Epithelial cell of proximal tubule (primary cell): ENCODE measurements around the gene TRIM31. TPM values are rescaled to one million over a fixed set of nuclear protein-coding genes. Genes with fewer than 3 reads are reported as not detected.
A peak's percentile ranks its signal among the peaks of the same experiment; 100 is the strongest.

Source experiments
- DNase-seq: peaks from one replicate; pipeline ENCODE4 v3.0.0-alpha.2; 2011; ENCODE audit warnings: low read depth
- H3K4me3 ChIP-seq: 2 replicates; pipeline ENCODE4 v1.5.1; 2011; ENCODE audit warnings: low read depth, mild to moderate bottlenecking, low read length
- CTCF ChIP-seq: conservative IDR thresholded peaks from 2 replicates; pipeline ENCODE4 v1.5.1; 2012; ENCODE audit warnings: low read depth, mild to moderate bottlenecking, low read length
- total RNA-seq: library from RNA; depleted of rRNA; stranded (reverse); fragments of >200 nt; gene quantifications from 2 replicates; pipeline ENCODE4 v1.2.3, GENCODE V29; 2015

Gene TRIM31
- total RNA-seq, 1 donor from 2014 or later, result not detected

GRCh38 chr6:30111266-30111856 lies 1.5 kb downstream of the TRIM31 start:
- no peak overlapping the region for H3K4me3 ChIP-seq
- DNase-seq, result no peak
- no peak for TF ChIP-seq CTCF

DNA sequence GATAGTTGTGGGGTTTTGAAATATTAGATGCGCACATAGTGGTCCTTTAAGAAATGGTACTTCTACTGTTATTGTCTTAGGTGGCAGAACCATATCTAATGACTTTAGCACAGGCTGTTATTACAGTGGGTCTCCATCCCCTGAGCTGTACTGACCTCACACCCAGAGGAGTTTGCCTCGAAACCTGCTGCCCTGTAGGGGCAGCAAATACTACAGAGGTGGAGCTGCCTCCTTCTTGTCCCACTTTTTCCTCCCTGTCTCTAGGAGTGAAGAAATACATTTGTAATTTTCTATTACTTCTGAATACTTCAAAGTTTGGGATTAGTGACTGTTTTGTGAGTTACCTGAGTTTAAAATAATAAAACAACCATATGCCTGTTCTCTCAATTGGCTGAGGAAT lies 8.2 kb downstream of the TRIM31 start:
- no peak for DNase-seq
- no peak for TF ChIP-seq CTCF
- H3K4me3 ChIP-seq, result no peak overlapping the region

GRCh38 chr6:30103872-30104179 lies 9.1 kb downstream of the TRIM31 start:
- peak overlapping the region; percentile 52 for H3K4me3 ChIP-seq
- no peak for DNase-seq
- TF ChIP-seq CTCF, result no peak

DNA sequence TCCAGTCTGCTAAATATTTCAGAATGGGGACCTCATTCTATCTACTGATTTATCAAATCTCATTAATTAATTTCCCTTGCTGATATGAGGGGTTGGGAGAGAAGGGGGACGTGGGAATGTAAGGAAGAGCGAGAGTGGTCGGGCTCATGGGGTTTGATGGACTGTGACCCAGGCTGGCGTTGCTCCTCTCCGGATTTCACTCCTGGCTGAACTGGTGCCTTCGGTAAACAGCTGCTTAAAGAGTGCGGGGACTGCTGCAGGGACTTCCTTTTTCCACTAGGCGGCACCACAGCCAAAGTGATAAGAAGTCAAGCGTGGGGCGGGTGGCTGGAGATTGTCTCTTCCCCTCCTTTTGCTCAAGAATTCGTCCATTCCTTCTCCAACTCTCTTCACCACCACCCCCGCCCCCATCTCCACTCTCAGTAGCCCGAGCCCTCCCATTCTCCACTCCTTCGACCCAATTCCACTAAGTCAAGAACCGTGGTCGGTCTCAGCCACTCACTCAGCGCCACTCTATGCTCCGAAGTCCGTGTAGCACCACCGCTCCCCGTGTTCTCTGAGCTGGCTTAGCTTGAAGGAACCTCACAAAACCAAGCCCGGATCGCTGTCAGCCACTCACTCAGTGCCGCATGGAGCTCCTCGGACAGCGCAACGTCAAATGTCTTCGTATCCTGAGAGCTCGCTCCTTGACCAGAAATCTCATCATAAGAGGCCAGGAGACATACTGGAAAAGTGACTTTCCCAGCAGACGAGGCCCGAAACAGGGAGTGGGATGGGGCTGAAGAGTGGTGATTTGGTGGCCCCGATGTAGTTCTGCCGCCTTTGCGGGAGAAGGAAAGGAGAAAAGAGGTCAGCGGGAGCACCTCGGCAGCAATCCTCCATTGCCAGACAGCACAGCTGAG lies 9.7 kb downstream of the TRIM31 start:
- peak; percentile 93 for TF ChIP-seq CTCF
- DNase-seq, result peak; percentile 46
- peak overlapping the region; percentile 52 for H3K4me3 ChIP-seq

DNA sequence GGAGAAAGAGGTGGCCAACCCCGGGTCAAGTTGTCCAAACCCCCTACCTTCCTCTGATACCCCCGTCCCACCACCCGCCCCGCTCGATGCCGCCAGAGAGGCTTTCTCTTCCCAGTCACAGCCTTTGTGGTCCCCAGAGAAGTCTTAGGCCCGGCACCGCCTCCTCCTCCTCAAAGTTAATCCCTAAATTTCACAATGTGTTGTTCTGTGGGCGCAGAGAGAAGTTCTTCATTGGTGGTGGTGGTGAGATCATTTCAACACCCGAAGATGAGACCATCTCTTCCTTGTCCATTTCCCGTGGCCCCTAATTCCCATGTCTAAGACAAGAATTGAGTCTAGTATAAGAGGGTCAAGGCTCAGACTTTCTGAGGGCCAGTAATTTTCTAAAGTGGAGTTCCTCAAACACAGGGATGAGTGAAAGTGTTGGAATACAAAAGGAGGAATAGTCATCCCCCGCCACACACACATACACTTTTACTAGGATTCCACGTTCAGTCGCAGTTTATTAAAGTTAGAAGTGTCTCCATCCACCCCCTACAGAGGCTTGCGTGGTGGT lies 10.4 kb downstream of the TRIM31 start:
- H3K4me3 ChIP-seq, result peak overlapping the region; percentile 52
- TF ChIP-seq CTCF, result no peak
- no peak for DNase-seq

DNA sequence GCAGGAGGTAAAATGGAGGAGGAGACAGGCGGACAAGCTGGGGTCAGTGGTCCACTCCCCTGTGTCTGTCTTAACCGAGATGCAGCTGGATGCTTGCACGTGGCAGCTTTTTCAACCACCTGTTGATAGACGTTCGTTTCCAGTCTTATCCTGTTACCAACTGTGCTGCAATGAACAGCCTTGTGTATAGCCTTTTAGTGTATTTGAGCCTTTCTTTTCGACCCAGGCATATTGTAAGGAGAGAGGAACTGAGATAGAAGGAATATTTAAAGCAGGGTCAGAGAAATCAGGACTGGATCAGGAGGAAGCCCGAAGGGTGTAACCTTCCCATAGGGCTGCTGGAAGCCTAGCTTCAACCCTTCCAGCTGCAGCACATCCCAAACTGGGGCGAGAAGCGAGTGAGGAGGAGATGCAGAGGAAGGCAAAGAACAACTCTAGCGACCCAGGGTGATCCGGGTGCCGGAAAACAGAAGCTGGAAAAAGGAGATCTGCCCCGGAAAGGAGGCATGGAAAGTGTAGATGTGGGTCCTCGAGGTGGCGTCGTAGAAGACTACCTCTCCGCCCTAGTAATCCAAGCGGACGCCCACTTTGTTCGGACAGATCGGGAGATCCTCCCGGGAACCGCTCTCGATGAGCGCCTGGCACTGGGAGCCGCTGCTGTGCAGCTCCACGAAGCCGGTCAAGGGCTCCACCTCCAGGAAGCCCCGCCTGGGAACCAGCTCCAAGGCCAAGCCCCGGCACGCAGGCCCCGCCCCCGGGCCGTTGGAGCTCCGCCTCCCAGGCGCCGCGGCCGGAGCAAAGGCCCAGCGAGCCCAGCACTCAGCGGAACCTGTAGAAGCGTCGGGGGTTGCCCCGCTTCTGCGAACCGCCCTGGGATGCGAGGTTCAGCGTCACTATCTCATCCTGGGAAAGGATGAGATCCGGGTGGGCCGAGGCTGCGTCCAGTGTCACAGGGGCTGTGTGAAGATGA lies 11.2 kb downstream of the TRIM31 start:
- DNase-seq, result no peak
- TF ChIP-seq CTCF, result peak; percentile 20
- peak overlapping the region; percentile 52 for H3K4me3 ChIP-seq
